ENCODE measurements around the gene PAX7.

PAX7 gene

DNA sequence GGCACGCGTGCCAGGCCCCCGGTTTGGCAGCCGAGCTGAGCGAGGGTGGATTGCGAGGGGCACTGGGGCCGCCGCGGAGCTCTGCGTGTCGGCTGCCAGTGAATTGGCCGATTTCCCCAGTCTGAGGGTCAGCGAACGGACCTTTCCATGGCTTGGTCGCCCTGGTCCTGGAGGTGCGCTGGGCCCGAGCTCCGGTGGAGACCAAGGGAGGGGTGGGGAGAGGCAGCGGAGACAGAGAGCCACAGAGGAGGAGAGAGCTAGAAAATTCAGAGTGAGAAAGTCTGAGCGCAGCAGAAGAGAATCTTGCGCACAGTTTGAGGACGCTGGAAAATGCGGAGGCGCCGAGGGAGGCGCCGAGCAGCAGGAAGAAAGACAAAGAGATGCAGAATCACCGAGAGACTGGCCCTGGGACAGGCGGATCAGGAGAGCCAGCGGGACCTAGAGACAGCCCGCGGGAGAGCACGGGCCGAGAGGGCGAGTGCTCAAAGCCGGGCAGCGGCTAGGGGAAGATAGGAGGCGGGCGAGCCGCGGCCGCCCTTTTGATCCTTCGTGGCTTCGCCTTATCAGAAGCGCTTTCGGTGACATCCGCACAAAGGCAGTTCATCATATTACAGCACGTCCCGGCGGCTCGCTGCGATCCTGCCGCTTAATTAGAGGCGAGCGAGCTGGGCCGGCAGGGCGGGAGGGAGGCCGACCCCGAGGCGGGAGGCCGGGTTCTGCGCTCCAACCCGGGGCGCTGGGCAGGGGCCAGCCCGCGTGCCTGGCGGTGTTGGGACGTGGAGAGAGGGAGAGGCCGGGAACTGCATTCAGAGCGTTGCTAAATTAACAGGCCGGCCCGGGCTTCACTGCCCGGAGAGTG, 12.7 kb downstream of the PAX7 start:
- TF ChIP-seq, protein P1, sequence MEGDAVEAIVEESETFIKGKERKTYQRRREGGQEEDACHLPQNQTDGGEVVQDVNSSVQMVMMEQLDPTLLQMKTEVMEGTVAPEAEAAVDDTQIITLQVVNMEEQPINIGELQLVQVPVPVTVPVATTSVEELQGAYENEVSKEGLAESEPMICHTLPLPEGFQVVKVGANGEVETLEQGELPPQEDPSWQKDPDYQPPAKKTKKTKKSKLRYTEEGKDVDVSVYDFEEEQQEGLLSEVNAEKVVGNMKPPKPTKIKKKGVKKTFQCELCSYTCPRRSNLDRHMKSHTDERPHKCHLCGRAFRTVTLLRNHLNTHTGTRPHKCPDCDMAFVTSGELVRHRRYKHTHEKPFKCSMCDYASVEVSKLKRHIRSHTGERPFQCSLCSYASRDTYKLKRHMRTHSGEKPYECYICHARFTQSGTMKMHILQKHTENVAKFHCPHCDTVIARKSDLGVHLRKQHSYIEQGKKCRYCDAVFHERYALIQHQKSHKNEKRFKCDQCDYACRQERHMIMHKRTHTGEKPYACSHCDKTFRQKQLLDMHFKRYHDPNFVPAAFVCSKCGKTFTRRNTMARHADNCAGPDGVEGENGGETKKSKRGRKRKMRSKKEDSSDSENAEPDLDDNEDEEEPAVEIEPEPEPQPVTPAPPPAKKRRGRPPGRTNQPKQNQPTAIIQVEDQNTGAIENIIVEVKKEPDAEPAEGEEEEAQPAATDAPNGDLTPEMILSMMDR (conservative IDR thresholded peaks at IDR 0.05; ENCODE audit: low read depth, low read length), result no peak
- H3K4me2 ChIP-seq, result no peak overlapping the region
- H3K9ac ChIP-seq, result no peak overlapping the region
- no peak overlapping the region for H3K27ac ChIP-seq
- H3K36me3 ChIP-seq (ENCODE audit: insufficient read depth), result no peaks in the 10 kb centered on the region
- H3K79me2 ChIP-seq (ENCODE audit: insufficient read depth, low read depth), result no peaks in the 10 kb centered on the region
- no peak overlapping the region for H3K4me3 ChIP-seq (IDR thresholded peaks at IDR 0.05; ENCODE audit: insufficient read depth, low read depth, low read length)
- H2AFZ ChIP-seq (ENCODE audit: low read depth), result no peak overlapping the region
- H4K20me1 ChIP-seq (ENCODE audit: insufficient read depth), result no peaks in the 10 kb centered on the region
- H3K27me3 ChIP-seq (ENCODE audit: insufficient read depth, low read depth), result peaks cover 54% of the 10 kb centered on the region
- H3K4me1 ChIP-seq (ENCODE audit: low read depth, poor library complexity, severe bottlenecking), result no peaks in the 10 kb centered on the region

DNA sequence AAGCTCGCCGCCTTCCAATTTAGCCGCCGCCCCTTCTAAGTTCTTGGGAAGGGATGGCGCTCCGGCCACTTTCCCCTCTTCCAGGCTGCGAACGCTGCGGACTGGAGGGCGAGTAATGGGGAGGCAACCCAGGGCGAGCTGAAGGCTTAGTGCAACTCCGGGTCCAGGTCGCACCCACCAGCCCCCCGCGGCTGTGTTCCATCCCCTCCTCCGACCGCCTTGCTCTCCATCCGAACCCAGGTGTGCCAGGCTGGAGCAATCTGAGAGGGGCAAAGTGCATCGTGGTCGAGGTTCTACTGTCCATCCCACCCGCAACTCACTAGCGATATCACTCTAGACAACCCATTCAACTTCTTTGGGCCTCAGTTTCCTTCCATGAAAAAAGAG, 13.4 kb downstream of the PAX7 start:
- H3K27me3 ChIP-seq (ENCODE audit: insufficient read depth, low read depth), result peaks cover 55% of the 10 kb centered on the region

DNA sequence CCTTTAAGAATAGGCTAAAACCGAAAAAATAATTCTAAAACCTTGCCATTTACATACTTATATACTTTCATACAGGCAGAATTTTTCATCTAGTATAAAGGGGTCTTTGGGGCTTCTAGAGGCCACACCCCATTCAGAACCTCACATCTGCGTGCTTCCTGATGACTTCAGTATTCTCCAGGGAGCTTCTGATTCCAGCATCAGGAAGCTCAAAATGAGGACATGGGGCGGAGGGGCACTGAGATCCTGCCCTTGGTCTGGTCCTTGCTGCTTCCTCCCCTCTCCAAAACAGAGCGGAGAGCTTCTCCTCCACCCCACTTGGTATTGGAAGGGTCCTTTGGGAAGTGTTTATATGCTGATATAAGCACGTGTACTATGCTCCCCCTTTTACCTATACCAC, 13.8 kb downstream of the PAX7 start:
- TF ChIP-seq, protein P1 (conservative IDR thresholded peaks at IDR 0.05; ENCODE audit: low read depth, low read length), result no peak
- Histone ChIP-seq H2AFZ (ENCODE audit: low read depth) (no peak overlapping the region), H4K20me1 (ENCODE audit: insufficient read depth) (no peaks in the 10 kb centered on the region), H3K79me2 (ENCODE audit: insufficient read depth, low read depth) (no peaks in the 10 kb centered on the region), H3K27ac (no peak overlapping the region), H3K27me3 (ENCODE audit: insufficient read depth, low read depth) (peaks cover 51% of the 10 kb centered on the region), H3K4me3 (IDR thresholded peaks at IDR 0.05; ENCODE audit: insufficient read depth, low read depth, low read length) (no peak overlapping the region), H3K4me2 (no peak overlapping the region), H3K9ac (no peak overlapping the region), H3K36me3 (ENCODE audit: insufficient read depth) (no peaks in the 10 kb centered on the region), H3K4me1 (ENCODE audit: low read depth, poor library complexity, severe bottlenecking) (no peaks in the 10 kb centered on the region)

More for the DNA sequence above, 13.4 kb downstream of the PAX7 start:
- TF ChIP-seq, protein P1 (conservative IDR thresholded peaks at IDR 0.05; ENCODE audit: low read depth, low read length), result no peak
- Histone ChIP-seq H2AFZ (ENCODE audit: low read depth) (no peak overlapping the region), H3K27ac (no peak overlapping the region), H3K4me2 (no peak overlapping the region), H3K9ac (no peak overlapping the region), H3K79me2 (ENCODE audit: insufficient read depth, low read depth) (no peaks in the 10 kb centered on the region), H4K20me1 (ENCODE audit: insufficient read depth) (no peaks in the 10 kb centered on the region), H3K36me3 (ENCODE audit: insufficient read depth) (no peaks in the 10 kb centered on the region), H3K4me3 (IDR thresholded peaks at IDR 0.05; ENCODE audit: insufficient read depth, low read depth, low read length) (no peak overlapping the region), H3K4me1 (ENCODE audit: low read depth, poor library complexity, severe bottlenecking) (no peaks in the 10 kb centered on the region)

GRCh38 chr1:18644973-18645746, 14.5 kb downstream of the PAX7 start:
- Histone ChIP-seq H3K4me1 (ENCODE audit: low read depth, poor library complexity, severe bottlenecking) (no peaks in the 10 kb centered on the region), H3K79me2 (ENCODE audit: insufficient read depth, low read depth) (no peaks in the 10 kb centered on the region), H3K4me3 (IDR thresholded peaks at IDR 0.05; ENCODE audit: insufficient read depth, low read depth, low read length) (no peak overlapping the region), H3K27me3 (ENCODE audit: insufficient read depth, low read depth) (peaks cover 44% of the 10 kb centered on the region), H3K4me2 (no peak overlapping the region), H3K36me3 (ENCODE audit: insufficient read depth) (no peaks in the 10 kb centered on the region), H2AFZ (ENCODE audit: low read depth) (no peak overlapping the region), H3K27ac (no peak overlapping the region), H3K9ac (no peak overlapping the region), H4K20me1 (ENCODE audit: insufficient read depth) (no peaks in the 10 kb centered on the region)
- TF ChIP-seq, protein P1 (conservative IDR thresholded peaks at IDR 0.05; ENCODE audit: low read depth, low read length), result no peak

Measured in KMS-11 (cell line).